ENCODE data around the gene SDC4. TPM values are rescaled to one million over a fixed set of nuclear protein-coding genes. Genes with fewer than 3 reads are reported as not detected.

The SDC4 gene
- total RNA-seq, 1 experiment from 2014 or later, result 100 TPM

GRCh38 chr20:45354423-45355208, 6.4 kb upstream of the SDC4 start:
- no peaks in the 10 kb centered on the region for H3K79me2 ChIP-seq (ENCODE audit: insufficient read depth, low read length)
- H3K4me2 ChIP-seq (ENCODE audit: low read length), result peak overlapping the region; percentile 49
- H3K27me3 ChIP-seq (ENCODE audit: insufficient read depth, low read length), result no peaks in the 10 kb centered on the region
- peaks cover 42 to 53% of the 10 kb centered on the region in 2 experiments for H3K4me1 ChIP-seq (ENCODE audit: control insufficient read depth in 1 of 2, insufficient read depth in 2 of 2, low read length in 2 of 2)
- no peaks in the 10 kb centered on the region for H3K9me3 ChIP-seq (ENCODE audit: control insufficient read depth in 1 of 2, insufficient read depth in 1 of 2, low read depth in 1 of 2, low read length in 2 of 2)
- no peaks in the 10 kb centered on the region for H4K20me1 ChIP-seq (ENCODE audit: insufficient read depth)
- no peak overlapping the region for H3K27ac ChIP-seq (ENCODE audit: low read depth, low read length)
- no peak; the same call in 1 of the 2 replicates for ATAC-seq
- CTCF ChIA-PET, result interaction anchor here (1.4 kb wide), 1 partner anchor 82 kb away, joined by 7 read pairs; no protein-coding TSS in a partner anchor
- POLR2A ChIA-PET, result interaction anchor here (1.0 to 1.2 kb wide), 2 partner anchors 8 to 24 kb away, joined by 4 read pairs; partner anchors contain the start of gene TP53TG5
- BruUV-seq (replicated peaks), result no TSS peak
- H3K4me3 ChIP-seq (replicated peaks in 1 of 2; ENCODE audit: low read depth in 1 of 2, low read length in 2 of 2), result no peak overlapping the region
- H3K9me2 ChIP-seq (ENCODE audit: insufficient read depth), result no peaks in the 10 kb centered on the region
- RAD21 ChIA-PET (ENCODE audit: low non-redundant PET in 1 of 2, low total read pairs in 2 of 2, uncharacterized antibody in 2 of 2, unreplicated experiment in 2 of 2), result interaction anchor here in 1 of 2 experiments (0.7 to 1.0 kb wide), 2 partner anchors 10 to 82 kb away, joined by 3 read pairs; no protein-coding TSS in a partner anchor
- TF ChIP-seq CEBPB (IDR thresholded peaks at IDR 0.05; ENCODE audit: low read depth), result no peak
- TF ChIP-seq CBX3 (IDR thresholded peaks at IDR 0.05; ENCODE audit: low read depth), result no peak
- no peak for TF ChIP-seq ZBTB33 (IDR thresholded peaks at IDR 0.05; ENCODE audit: extremely low read depth, insufficient replicate concordance, low read length)
- no peak for TF ChIP-seq SP1 (IDR thresholded peaks at IDR 0.05; ENCODE audit: low read depth)
- TF ChIP-seq SRF (IDR thresholded peaks at IDR 0.05; ENCODE audit: low read depth), result no peak
- TF ChIP-seq FOSL1 (IDR thresholded peaks at IDR 0.05; ENCODE audit: low read depth), result no peak
- TF ChIP-seq EZH2phosphoT487 (IDR thresholded peaks at IDR 0.05; ENCODE audit: borderline replicate concordance), result no peak
- TF ChIP-seq TCF7L2 (IDR thresholded peaks at IDR 0.05; ENCODE audit: borderline replicate concordance, extremely low read depth, insufficient read depth, insufficient read length), result no peak
- H2AFZ ChIP-seq (ENCODE audit: low read depth, low read length, poor library complexity, severe bottlenecking), result no peak overlapping the region
- H3K36me3 ChIP-seq (ENCODE audit: control insufficient read depth in 1 of 2, insufficient read depth in 2 of 2, low read length in 2 of 2), result no peaks in the 10 kb centered on the region
- no peak overlapping the region for H3K9ac ChIP-seq (ENCODE audit: low read length)
- intact Hi-C loops (cut with micrococcal nuclease), result no loop called here
- no peak for DNase-seq (ENCODE audit: low read depth, low spot score)

Measured in HCT116 (cell line).